Measurements from ENCODE around the gene GUCY1A2. TPM values are rescaled to one million over a fixed set of nuclear protein-coding genes. Genes with fewer than 3 reads are reported as not detected.

GUCY1A2 gene
- total RNA-seq, 1 donor: under 0.01 TPM

GRCh38 chr11:106813806-106814205, 204.5 kb downstream of the GUCY1A2 start:
- no peak overlapping the region for H3K4me3 ChIP-seq (ENCODE audit: insufficient read depth, low read length)
- H3K79me2 ChIP-seq (ENCODE audit: insufficient read depth, low read length): no peaks in the 10 kb centered on the region
- no peak overlapping the region for H3K4me2 ChIP-seq (ENCODE audit: insufficient read depth, low read length)
- no peak overlapping the region for H3K27ac ChIP-seq (ENCODE audit: low read depth, low read length)
- TF ChIP-seq CTCF (IDR thresholded peaks at IDR 0.05; ENCODE audit: extremely low read depth, low read depth, low read length): no peak
- H3K27me3 ChIP-seq (ENCODE audit: insufficient read depth, low read length): no peaks in the 10 kb centered on the region
- no peak for DNase-seq (ENCODE audit: insufficient read length, low spot score, missing footprints)
- no peaks in the 10 kb centered on the region for H3K9me3 ChIP-seq (ENCODE audit: low read depth, low read length)
- H3K4me1 ChIP-seq (ENCODE audit: insufficient read depth, low read length): no peaks in the 10 kb centered on the region
- H3K36me3 ChIP-seq (ENCODE audit: insufficient read depth, low read length): no peaks in the 10 kb centered on the region
- no peaks in the 10 kb centered on the region for H4K20me1 ChIP-seq (ENCODE audit: insufficient read depth, low read length)
- H2AFZ ChIP-seq (ENCODE audit: low read length): no peak overlapping the region

GRCh38 chr11:106794058-106794457, 224.2 kb downstream of the GUCY1A2 start:
- no peak overlapping the region for H3K27ac ChIP-seq (ENCODE audit: low read depth, low read length)
- no peaks in the 10 kb centered on the region for H3K79me2 ChIP-seq (ENCODE audit: insufficient read depth, low read length)
- H3K4me2 ChIP-seq (ENCODE audit: insufficient read depth, low read length): no peak overlapping the region
- no peaks in the 10 kb centered on the region for H3K27me3 ChIP-seq (ENCODE audit: insufficient read depth, low read length)
- no peak overlapping the region for H2AFZ ChIP-seq (ENCODE audit: low read length)
- TF ChIP-seq CTCF (IDR thresholded peaks at IDR 0.05; ENCODE audit: extremely low read depth, low read depth, low read length): no peak
- H4K20me1 ChIP-seq (ENCODE audit: insufficient read depth, low read length): no peaks in the 10 kb centered on the region
- H3K4me1 ChIP-seq (ENCODE audit: insufficient read depth, low read length): no peaks in the 10 kb centered on the region
- no peak for DNase-seq (ENCODE audit: insufficient read length, low spot score, missing footprints)
- H3K9me3 ChIP-seq (ENCODE audit: low read depth, low read length): no peaks in the 10 kb centered on the region
- no peak overlapping the region for H3K4me3 ChIP-seq (ENCODE audit: insufficient read depth, low read length)
- H3K36me3 ChIP-seq (ENCODE audit: insufficient read depth, low read length): no peaks in the 10 kb centered on the region

GRCh38 chr11:106789406-106789805, 228.9 kb downstream of the GUCY1A2 start:
- DNase-seq (ENCODE audit: insufficient read length, low spot score, missing footprints): no peak
- H3K36me3 ChIP-seq (ENCODE audit: insufficient read depth, low read length): no peaks in the 10 kb centered on the region

GRCh38 chr11:106787454-106787853, 230.8 kb downstream of the GUCY1A2 start:
- DNase-seq (ENCODE audit: insufficient read length, low spot score, missing footprints): no peak
- Histone ChIP-seq H3K36me3 (ENCODE audit: insufficient read depth, low read length) (no peaks in the 10 kb centered on the region), H3K4me3 (ENCODE audit: insufficient read depth, low read length) (no peak overlapping the region), H4K20me1 (ENCODE audit: insufficient read depth, low read length) (no peaks in the 10 kb centered on the region), H3K4me2 (ENCODE audit: insufficient read depth, low read length) (no peak overlapping the region), H3K27ac (ENCODE audit: low read depth, low read length) (no peak overlapping the region), H2AFZ (ENCODE audit: low read length) (no peak overlapping the region), H3K9me3 (ENCODE audit: low read depth, low read length) (no peaks in the 10 kb centered on the region), H3K4me1 (ENCODE audit: insufficient read depth, low read length) (no peaks in the 10 kb centered on the region), H3K79me2 (ENCODE audit: insufficient read depth, low read length) (no peaks in the 10 kb centered on the region), H3K27me3 (ENCODE audit: insufficient read depth, low read length) (no peaks in the 10 kb centered on the region)
- TF ChIP-seq CTCF (IDR thresholded peaks at IDR 0.05; ENCODE audit: extremely low read depth, low read depth, low read length): no peak

More at GRCh38 chr11:106789406-106789805, 228.9 kb downstream of the GUCY1A2 start:
- Histone ChIP-seq H2AFZ (ENCODE audit: low read length) (no peak overlapping the region), H3K4me1 (ENCODE audit: insufficient read depth, low read length) (no peaks in the 10 kb centered on the region), H3K79me2 (ENCODE audit: insufficient read depth, low read length) (no peaks in the 10 kb centered on the region), H4K20me1 (ENCODE audit: insufficient read depth, low read length) (no peaks in the 10 kb centered on the region), H3K27ac (ENCODE audit: low read depth, low read length) (no peak overlapping the region), H3K27me3 (ENCODE audit: insufficient read depth, low read length) (no peaks in the 10 kb centered on the region), H3K9me3 (ENCODE audit: low read depth, low read length) (no peaks in the 10 kb centered on the region), H3K4me2 (ENCODE audit: insufficient read depth, low read length) (no peak overlapping the region), H3K4me3 (ENCODE audit: insufficient read depth, low read length) (no peak overlapping the region)
- no peak for TF ChIP-seq CTCF (IDR thresholded peaks at IDR 0.05; ENCODE audit: extremely low read depth, low read depth, low read length)
